GM19238 (cell line): ENCODE results near the gene NDUFA1.
A peak's percentile ranks its signal among the peaks of the same experiment; 100 is the strongest.
"Not testable (repeated sequence)": the region's sequence is repeated elsewhere in the genome, so short reads cannot be mapped to it uniquely, and the experiment has no call there.

Experiments
- DNase-seq: peaks from one replicate; pipeline ENCODE4 v3.0.0; 2011; ENCODE audit warnings: low spot score; ENCODE audit not compliant: insufficient read length

The NDUFA1 gene

DNA sequence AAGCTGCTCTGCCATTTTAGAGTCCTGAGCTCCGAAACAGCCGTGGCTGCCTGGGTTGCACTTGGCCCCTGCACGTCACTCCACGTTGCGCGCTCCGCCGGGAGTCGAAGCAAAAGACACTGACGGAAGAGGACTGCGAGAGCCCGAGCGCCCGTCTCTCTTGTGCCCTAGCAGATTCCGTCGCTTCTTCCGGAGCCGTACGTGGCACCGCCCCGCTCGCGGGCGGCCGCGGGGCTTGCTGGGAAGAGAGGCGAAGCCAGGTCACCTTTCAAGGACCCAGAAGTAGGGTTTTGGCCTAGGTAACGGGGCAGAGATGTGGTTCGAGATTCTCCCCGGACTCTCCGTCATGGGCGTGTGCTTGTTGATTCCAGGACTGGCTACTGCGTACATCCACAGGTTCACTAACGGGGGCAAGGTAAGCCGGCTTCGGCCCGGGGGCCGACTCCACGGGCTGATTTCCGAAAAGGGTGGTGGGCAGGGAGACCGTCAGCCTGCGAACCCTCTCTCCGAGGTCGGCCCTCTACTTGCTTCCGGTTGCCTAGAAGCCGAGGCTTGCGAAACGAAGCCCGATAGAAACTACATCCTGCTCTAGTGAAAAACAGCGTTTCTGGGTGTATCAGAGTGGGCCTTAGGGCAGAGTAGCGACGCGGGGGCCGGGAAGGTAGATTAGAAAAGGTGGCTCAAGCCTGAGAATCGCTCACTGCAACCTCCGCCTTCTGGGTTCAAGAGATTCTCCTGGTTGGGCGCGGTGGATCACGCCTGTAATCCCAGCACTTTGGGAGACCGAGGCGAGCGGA, at the start of gene NDUFA1, which contains the start of gene RNF113A:
TSS of gene NDUFA1 (plus strand) at position 234 of the 797 bp plus-strand sequence. CDS start at position 314, 80 bp downstream.
TSS of gene RNF113A (minus strand) at position 135 of the 797 bp plus-strand sequence. CDS start at position 15, 120 bp downstream.
- DNase-seq: peak; percentile 66

DNA sequence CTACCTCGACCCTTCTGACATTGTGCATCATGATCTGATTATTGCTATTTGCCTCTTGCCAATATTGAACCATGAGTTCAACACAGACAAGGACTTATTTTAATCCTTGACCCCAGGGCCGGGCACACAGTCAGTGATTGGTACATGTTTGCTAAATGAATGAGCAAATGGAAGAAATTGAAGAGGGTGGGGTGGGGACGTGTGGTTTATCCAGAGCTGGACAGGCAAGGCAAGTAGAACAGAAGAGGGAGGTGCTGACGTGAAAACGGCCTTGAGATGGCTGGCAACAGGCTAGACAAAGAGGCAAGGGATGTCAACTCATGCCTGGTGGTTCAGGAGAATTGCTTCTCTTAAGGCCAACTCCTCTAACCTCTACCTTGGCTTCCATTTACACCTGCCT, 47.4 kb upstream of the NDUFA1 start:
- DNase-seq: not testable (repeated sequence)

DNA sequence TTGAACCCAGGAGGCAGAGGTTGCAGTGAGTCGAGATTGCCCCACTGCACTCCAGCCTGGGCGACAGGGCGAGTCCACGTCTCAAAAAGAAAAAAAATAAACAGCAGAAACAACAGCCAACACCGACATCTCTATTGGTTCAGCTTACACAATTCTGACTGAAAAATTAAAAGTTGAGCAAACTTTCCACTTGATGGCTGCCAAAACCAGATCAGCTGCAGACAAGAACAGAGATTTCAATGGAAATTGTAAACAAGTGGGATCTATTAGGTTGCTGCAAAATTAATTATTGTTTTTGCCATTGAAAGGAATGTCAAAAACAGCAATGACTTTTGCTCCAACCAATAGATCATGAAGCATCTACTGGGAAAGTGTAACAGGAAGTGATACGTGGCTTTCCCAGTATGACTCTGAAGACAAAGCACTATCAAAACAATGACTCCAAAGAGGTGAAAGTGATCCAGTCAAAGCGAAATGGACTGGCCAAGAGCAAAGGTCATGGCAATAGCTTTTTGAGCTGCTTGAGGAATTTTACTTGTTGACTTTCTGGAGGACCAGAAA, 45.2 kb upstream of the NDUFA1 start:
- no peak for DNase-seq

DNA sequence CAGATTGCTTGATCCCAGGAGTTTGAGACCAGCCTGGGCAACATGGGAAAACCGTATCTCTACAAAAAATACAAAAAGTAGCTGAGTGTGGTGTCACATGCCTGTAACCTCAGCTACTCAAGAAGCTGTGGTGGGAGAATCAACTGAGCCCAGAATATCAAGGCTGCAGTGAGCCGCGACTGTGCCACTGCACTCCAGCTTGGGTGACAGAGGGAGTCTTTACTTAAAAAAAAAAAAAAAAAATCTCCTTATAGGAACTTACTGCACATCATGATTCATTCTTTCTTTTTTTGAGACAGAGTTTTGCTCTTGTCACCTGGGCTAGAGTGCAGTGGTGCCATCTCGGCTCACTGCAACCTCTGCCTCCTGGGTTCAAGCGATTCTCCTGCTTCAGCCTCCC, 43.2 kb upstream of the NDUFA1 start:
- no peak for DNase-seq

DNA sequence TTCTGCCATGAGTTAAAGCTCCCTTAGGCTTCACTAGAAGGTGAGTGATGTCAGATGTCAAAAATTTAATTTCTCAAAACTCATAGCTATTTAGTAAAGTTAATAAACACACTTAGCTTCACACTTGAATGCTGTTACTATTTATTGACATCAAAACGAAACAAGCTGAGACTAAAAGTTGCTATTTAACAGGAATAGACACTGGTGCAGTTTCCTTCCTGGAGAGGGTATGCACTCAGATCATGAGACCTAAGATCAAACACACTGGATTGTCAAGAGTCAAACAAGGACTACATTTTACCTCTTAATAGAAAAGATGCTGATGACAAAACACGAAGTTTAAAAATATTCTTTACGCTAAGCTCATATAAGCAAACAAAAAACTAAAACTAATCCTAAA, 37.7 kb upstream of the NDUFA1 start:
- no peak for DNase-seq

DNA sequence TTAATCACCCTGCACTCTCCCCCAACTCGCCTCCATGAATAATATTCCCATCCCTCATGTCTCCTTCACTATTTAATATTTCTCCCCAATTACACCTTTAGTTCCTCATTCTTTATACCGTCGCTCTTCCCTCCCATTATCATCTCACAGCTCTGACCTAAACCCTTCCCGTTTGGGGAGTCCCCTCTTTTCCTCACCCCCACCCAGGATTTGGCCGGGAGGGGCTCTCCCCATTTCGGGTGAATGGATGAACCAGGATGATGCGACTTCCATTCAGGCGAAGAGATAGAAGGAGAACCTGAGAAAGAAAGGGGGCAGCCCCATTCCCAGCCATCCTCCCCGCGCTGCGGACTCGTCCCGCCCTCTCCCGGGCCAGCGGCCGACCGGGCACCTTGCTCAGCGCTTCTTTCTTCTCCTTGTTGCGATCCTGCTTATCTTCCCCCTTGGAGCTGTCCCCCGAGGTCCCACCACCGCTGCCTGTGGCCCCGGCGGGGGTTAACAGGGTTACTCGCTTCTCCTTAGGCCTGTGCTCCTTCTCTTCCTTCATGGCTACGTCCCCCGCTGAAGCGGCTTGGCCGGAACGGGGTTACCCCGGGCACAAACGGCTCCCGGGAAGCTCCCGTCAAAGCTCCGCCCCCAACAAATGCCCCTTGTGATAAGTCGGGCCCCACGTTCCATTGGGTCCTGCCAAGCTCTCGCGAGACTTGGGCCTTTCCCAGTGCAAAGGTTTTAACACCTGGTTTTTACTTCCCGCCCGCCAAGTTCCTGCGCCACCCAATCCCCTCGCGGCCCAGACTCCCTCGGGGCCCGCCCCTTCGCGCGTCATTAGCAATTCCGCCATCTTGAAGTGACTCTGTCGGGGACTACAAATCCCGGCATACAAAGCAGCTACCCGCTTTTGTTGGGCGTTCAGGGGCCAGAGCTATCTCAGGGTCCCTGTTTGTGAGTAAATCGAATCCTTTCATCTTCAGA, 19.0 kb upstream of the NDUFA1 start, which contains the start of gene UPF3B:
TSS of gene UPF3B (minus strand) at position 582 of the 972 bp plus-strand sequence. CDS start at position 547, 35 bp downstream.
- DNase-seq: peak; percentile 83

DNA sequence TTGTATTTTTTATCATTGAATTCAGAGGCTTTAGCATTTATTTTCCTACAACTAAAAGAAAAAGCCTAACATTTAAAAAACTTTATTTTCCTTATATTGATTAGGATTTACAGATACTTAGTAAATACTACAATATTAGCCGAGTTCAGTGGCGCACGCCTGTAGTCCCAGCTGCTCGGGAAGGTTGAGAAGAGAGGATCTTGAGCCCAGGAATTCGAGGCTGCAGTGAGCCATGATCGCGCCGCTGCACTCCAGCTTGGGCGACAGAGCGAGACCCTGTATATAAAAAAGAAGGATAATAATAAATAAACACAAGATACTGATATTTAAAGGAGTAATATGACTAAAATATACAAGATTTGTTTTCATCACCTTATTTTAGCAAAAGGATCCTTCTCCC, 18.2 kb upstream of the NDUFA1 start:
- DNase-seq: no peak

DNA sequence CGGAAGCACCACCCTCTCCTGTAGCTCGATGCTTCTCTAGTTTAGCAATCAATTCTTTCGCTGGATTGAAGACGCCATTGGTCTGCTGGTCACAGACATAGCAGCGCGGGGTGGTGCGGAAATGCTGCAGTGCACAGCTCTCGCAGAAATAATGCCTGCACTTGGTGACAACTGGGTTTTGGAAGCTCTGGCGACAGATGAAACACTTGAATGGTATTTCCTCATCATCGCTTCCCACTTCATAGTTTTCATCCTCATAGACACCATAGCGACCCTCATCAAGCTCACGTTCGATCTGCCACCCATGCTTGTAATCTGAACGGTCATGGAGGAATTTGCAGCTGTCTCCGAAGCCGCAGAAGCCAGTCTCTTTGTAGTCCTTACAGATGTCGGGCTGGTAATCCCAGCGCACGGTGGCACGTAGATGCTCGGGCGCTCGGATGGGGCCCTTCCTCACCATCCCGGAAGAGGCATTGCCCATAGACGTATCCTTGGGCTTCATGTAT, 953 bp upstream of the NDUFA1 start:
- DNase-seq: no peak

DNA sequence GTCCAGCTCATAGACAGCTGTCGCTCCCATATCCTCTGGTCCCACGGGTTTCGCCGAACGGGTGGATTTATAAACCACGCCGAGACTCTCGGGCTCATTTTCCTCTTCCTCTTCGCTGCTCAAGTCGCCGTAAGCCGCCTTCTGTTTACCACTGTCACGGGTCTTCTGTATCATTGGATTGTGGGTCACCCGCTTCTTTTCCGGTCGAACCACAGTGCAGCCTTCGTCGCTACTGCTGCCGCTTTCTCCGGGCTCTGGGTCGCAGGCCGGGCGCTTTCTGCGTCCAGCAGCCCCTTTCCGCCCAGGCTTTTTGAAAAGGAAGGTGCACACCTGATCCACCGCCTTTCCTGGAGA, 410 bp upstream of the NDUFA1 start:
- DNase-seq: no peak

DNA sequence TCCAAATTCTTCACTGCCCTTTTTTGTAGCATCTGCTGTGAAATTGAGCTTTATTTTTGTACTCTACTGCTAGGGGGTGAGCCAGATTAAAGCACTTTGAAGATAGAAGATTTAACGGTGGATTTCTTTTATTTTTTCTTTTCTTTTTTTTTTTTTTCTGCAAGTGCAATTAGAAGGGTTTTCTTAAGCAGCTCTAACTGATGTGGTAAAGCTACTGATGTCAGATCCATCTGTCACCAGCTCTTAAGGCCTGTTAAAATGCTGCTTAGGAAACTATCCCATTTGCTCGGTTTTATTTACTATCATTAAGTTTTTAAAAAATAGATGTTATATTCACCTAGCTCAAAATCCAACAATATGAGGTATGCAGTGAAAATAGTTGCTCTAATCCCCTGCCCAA, 7.1 kb downstream of the NDUFA1 start:
- no peak for DNase-seq

DNA sequence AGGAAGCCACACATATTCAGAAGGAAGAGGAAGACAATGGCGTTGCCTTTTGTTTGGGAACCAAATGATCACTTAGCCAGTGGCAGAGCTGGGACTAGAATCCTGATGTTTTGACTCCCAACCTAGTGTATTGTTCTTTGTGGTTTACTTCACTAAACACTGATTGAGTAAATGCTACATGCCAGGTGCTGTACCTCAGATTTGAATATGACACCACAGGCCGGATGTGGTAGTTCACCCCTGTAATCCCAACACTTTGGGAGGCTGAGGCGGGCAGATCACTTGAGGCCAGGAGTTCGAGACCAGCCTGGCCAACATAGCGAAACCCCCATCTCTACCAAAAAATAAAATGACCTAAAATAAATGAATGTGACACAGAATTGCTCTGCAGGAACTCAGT, 8.4 kb downstream of the NDUFA1 start:
- no peak for DNase-seq

DNA sequence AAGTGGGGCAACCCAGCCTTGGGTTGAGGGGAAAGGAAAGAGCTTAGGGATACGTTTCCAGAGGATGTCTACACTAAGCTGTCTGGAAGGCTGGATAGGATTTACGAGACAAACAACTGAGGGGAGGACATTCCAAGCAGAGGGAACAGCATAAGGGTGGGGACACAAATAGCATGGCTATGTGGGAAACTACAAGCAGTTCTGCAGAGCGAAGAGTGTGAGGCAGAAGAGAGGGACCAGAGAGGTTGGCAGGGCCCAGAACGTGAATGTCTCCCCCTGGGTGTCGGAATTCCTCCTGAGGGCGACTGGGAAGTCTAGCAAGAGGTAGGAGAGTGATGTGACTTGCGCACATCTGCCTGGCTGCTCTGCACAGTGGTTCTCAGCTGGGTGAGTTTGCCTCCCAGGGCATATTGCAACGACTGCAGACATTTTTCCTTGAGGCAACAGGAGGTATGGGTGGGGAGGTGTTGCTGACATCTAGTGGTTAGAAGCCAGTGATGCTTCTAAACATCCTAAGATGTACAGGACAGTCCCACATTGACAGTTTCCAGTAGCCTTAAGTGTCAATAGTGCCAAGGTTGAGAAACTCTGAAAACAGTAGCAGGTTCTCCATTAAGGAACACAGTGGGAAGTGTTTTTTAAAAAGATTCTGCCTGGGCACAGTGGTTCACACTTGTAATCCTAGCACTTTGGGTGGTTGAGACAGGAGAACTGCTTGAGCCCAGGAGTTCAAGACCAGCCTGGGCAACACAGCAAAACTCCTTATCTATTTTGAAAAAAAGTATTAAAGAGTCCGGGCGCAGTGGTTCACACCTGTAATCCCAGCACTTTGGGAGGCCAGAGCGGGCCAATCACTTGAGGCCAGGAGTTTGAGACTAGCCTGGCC, 9.2 kb downstream of the NDUFA1 start:
- DNase-seq: no peak

DNA sequence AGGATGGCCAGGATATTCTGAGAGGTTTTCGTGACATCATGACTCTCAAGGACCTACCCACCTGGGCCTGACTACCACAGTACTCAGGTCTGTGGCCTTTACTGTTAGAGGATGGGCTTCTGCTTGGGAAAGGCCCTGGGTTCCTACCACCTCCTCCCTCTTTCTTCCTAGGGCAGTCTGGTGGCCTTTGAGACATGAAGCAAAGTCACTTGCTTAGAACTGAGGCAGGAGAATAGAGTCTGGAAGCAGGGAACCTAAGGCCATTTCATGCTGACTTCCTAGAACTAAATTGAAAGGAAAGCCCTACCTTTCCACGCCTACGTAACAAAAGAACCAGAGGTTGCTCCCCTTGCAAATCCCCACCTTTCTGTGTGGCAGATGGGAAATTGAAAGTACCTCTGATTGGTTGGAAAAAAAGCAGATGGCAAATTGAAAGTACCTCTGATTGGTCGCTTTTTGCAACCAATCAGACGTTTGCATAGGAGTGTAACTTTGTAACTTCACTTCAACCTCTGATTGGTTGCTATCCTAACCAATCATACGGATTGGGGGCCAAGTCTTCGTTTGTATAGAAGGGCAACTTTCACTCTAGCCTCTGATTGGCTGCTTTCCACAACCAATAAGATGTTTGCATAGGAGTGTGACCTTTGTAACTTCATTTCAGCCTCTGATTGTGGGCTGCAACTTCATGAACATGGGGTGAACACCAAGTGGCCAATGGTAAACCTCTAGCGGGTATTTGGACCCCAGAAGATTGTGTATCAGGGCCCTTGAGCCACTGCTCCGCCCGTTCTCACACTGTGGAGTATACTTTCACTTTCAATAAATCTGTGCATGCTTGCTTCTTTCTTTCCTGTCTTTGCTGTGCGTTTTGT, 14.2 kb downstream of the NDUFA1 start:
- DNase-seq: no peak

DNA sequence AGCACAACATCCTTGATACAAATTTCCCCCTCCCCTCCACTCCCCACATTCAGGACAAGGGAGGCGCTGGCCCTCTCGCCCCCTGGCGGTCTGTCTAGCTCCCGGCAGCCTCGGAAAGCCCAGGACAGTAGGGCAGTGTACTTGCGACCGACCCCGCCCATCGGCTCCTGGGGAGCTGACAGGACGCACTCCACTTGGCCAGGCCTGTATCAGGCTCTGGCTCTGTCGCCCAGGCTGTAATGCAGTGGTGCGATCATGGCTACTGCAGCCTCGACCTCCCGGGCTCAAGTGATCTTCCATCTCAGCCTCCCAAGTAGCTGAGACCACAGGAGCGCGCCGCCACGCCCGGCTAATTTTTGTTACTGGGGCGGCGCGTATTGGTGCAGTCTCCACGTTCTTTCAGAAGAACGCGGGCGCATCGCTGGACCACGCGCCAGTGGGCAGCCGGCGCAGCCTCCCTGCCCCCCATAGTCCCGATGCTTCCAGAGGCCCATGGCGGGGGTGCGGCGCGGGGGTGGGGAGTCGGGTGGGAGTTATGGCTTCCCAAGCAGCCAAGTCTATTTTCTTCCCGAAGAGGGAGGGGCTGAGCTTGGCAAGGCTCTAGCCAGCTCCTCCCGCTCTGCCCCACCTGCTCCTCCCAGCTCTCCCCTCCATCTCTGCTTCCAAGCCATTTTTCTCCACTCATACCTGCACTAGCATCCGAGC, 16.2 kb downstream of the NDUFA1 start:
- peak; percentile 52 for DNase-seq

DNA sequence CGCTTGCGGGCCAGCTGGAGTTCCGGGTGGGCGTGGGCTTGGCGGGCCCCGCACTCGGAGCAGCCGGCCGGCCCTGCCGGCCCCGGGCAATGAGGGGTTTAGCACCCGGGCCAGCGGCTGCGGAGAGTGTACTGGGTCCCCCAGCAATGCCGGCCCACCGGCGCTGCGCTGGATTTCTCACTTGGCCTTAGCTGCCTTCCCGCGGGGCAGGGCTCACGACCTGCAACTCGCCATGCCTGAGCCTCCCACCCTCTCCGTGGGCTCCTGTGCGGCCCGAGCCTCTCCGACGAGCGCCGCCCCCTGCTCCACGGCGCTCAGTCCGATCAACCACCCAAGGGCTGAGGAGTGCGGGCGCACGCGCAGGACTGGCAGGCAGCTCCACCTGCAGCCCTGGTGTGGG, 19.0 kb downstream of the NDUFA1 start:
- not testable (repeated sequence) for DNase-seq

DNA sequence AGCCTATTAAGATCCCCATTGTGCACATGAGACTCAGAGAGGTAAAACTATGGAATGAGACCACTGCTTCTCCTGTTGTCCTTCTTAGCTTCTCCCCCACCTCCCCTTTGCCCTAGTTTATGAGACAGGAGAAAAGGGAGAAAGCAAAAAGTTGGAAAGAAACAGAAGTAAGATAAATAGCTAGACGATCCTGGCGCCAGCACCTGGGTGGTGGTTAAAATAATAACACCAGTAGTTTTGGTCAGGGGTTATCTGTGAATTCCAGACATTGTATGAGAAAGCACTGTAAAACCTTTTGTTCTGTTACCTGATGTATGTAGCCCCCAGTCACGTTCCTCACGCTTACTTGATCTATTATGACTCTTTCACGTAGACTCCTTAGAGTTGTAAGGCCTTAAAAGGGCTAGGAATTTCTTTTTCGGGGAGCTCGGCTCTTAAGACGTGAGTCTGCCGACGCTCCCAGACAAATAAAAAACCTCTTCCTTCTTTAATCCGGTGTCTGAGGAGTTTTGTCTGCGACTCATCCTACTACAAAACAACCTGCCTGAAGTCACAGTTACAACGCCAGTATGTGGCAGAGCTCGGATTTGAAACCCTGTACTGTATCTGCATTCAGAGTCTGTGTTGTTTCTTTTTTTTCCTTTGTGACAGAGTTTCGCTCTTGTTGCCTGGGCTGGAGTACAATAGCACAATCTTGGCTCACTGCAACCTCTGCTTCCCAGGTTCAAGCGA, 20.5 kb downstream of the NDUFA1 start:
- DNase-seq: not testable (repeated sequence)

DNA sequence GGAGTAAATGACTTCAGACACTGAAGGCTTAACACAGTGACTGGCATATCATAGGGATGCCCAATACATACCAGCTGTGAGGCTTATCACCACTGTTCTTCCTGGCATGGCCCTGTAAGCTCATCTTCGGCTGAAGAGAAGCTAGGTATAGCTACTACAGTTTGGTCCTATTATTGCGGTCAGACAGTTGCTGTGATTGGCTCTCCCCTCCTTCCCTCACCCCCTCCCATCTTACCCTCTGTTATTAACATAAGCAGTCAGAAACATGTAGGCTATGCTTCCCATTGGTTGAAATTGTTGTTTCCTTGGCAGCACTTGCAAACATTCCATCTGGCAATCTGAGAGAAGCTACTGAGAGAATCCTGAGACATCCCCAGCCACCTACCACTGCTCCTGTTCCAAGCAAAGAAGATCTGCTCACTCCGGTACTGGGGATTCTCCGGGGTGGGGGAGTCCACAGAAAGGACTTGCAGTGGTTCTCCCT, 24.3 kb downstream of the NDUFA1 start, which contains the start of gene AKAP14:
TSS of gene AKAP14 (plus strand) at position 51 of the 484 bp plus-strand sequence. CDS start 7,331 bp downstream, outside the sequence.
- DNase-seq: no peak

DNA sequence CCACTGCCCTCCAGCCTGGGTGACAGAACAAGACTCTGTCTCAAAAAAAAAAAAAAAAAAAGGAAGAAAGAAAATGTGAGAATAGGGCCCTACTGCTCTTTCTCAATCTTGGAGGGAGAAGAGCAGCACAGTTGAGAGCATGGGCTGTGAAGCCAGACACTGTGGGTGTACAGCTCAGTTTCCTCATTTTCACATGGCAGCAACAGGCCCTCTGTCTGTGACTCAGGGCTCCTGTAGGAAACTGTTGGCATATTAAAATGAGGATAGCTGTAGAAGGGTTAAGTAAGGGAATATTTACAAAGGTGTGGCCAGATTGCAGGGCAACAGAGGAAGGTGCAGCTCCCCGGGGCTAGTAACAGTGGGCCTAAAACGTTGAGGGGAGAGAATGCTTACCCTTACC, 27.5 kb downstream of the NDUFA1 start:
- DNase-seq: no peak
